Lung microvascular endothelial cell (primary cell): Measurements from ENCODE around the gene SYT2. TPM values are rescaled to one million over a fixed set of nuclear protein-coding genes. Genes with fewer than 3 reads are reported as not detected.
"Not testable (repeated sequence)": the region's sequence is repeated elsewhere in the genome, so short reads cannot be mapped to it uniquely, and the experiment has no call there.

Source experiments
- DNase-seq, 2 donors: peaks; one replicate each; pipeline versions ENCODE4 v3.0.0 to v3.0.0-alpha.2; 2010; ENCODE audit warnings: low read depth in 2 of 2
- total RNA-seq: library from RNA; depleted of rRNA; stranded (reverse); fragments of >200 nt; gene quantifications from 2 replicates; pipeline ENCODE4 v1.2.1, GENCODE V29; 2014

The SYT2 gene
- total RNA-seq, 1 donor from 2014 or later: not detected

DNA sequence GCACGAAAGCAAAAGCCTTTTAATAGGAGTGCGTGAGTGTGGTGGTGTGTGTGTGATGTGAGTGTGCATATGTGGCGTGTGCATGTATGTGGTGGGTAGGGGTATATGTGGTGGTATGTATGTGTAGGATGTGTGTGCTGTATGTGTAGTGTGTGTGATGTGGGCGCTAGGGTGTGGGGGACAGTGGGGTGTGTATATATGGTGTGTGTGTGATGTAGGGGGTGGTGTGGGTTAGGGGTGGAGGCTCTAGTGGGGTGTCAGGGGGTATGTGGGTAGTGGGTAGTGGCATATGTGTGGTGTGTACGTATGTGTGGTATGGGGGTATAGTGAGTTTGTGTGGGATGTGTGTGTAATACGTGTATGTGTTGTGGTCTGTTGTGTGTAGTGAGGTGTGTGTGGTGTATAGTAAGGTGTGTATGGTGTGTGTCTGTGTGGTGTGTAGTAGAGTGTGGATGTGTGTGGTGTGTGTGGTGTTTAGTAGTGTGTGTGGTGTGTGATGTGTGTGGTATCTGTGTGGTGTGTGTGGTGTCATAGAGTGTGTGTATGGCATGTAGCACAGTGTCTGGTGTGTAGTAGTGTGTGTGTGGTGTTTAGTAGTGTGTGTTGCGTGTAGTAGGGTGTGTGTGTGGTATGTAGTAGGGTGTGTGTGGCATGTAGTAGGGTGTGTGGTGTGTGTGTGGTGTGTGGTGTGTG is 86.0 kb downstream of the SYT2 start:
- no peak for DNase-seq

DNA sequence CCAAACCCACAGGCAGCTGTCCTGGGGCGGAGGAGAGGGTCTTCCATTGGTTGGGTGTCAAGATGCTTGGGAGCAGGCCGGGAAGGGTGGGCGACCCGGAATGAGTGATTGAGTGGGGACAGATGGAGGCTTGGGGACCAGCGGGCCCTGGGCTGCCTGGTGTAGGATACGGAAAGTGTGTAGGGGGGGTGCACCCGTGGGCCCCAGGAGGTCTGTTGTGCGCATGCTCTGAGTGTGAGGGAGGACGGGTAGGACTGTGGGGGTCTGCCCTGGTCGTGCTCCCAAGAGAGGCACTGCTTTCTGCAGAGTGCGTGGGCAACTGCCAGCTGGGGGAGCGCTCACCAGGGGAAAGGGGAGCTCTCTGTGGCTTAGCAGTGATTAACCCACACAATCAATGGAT is 86.8 kb downstream of the SYT2 start:
- DNase-seq: not testable (repeated sequence)

DNA sequence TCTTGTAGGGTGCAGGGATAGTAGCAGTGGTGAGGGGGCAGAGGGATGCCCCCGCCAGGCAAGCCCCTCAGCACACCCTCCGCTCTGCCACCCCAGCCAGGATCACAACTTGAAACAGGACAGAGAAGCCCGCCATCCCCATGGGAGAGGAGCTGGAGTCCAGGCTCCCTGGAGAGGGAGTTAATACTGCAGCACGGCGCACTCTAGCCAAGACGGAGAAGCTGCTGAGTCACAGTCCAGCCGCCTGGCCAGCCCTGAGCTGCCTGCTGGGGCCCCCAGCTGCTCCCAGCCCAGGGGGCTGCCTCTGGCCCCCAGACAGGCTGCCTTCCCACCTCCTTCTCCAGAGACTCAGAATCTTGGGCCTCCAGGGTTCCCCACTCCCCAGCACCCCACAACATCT is 87.2 kb downstream of the SYT2 start:
- peak in 1 of 2 donors; percentile 40 for DNase-seq

DNA sequence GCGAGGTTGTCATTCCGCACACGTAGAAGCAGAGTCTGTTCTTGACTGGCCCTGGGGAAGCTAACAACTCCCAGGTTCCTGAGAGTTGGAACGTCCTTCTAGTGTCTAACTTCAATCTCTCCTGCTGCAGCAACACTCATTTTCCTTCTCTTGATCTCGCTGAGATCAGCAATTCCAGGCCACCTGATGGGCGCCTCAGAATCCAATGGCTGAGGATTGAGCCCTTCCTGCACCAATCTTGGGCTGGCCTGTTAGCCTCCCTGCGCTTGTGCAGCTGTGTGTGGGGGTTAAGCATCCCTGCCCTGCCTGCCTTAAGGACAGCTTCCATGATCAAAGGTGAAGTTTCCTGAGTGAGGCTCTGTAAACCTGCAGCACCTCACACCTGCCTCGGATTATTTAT is 87.9 kb downstream of the SYT2 start:
- no peak for DNase-seq

DNA sequence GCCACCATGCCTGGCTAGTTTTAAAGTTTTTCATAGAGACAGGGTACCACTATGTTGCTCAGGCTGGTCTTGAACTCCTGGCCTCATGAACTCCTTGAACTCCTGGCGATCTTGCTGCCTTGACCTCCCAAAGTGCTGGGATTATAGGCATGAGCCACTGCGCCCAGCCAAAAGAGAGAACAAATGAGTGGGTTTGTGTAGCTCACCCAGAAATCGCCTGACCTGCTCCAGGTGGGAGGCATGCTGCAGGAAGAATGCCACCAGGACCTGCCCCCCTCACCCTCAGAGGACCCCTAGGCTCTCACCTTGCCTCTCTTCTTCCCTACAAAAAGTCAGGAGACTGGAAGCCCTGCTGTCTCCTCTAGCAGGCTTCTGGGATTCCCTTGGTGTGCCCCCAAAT is 88.8 kb downstream of the SYT2 start:
- DNase-seq: no peak

DNA sequence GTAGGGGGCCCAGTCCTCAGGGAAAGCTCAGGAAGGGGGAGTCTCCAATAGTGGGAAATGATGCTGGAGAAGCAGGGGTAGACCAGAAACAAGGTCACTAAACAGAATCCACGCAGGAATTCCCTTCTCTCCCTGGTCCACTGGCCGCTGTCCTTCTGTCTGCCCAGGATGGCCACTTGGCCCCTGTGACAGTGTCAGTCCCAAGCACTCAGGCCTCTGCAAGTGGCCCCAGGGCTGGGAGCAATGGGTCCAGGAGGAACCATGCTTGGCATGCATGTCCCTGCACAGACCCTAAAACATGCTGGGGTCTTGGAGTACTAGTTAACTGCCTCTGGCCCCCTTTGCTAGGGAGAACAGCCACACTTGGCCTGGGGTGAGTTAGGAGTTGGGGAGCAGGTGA is 90.2 kb downstream of the SYT2 start:
- not testable (repeated sequence) for DNase-seq

DNA sequence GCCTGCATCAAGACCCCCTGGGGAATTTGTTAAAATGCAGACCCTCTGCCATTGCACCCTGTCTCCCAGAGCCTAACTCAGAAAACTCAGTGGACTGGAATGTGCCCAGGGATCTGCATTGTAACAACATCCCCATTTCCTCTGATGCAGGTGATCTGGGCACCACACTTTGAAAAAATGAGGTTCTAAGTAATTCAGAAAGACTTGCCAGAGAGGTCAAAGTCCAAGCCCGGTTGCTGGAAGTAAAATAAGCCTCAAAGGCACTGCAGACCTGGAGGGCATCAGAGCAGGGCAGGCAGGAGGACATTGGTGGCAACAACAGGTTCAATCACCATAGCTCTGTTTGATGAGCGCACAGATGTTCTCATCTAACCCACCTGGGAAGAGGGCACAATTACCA is 90.7 kb downstream of the SYT2 start:
- DNase-seq: no peak

DNA sequence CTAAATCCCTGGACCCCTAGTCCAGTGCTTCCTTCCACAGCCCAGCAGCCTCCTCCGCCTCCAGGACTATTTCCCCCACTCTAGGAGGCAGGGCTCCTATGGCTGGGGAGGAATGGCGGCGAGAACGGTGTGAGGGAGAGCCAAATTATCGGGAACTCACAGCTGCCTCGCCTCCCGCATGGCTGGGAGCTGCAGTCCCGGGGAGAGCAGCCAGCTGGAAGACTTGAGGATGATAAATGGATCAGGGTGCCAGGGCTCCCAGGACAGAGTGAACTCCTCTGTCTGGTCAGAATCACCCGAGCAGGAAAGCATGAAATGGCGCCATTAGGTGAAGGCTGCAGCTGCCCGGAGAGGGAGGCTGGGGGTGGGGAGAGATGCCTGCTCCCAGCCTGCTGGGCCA is 91.2 kb downstream of the SYT2 start:
- DNase-seq: not testable (repeated sequence)

DNA sequence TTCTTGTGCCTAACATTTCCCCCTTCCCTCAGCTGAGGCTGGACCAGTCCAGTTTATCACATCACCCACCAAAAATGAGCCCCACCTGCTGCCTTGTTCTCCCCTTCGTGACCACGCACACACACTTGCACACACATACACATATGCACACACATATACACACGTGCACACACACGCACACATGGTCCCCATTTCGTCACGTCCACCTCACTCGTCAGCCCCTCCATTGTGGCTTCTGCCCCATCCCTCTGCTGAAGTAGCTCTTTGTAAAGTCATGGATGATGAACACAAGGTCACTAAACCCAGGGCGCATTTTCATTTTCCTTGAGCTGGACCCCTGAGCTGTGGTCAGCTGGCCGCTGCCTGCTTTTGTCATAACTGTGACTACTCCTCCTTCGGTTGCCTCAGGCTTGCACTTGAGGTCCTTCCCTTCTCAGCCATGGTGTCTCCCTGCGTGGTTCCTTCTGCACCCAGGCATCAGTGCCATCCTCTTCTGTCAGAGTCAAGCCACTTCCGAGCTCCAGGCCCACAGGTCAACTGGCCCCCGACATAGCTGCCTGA is 93.8 kb downstream of the SYT2 start:
- DNase-seq: no peak

DNA sequence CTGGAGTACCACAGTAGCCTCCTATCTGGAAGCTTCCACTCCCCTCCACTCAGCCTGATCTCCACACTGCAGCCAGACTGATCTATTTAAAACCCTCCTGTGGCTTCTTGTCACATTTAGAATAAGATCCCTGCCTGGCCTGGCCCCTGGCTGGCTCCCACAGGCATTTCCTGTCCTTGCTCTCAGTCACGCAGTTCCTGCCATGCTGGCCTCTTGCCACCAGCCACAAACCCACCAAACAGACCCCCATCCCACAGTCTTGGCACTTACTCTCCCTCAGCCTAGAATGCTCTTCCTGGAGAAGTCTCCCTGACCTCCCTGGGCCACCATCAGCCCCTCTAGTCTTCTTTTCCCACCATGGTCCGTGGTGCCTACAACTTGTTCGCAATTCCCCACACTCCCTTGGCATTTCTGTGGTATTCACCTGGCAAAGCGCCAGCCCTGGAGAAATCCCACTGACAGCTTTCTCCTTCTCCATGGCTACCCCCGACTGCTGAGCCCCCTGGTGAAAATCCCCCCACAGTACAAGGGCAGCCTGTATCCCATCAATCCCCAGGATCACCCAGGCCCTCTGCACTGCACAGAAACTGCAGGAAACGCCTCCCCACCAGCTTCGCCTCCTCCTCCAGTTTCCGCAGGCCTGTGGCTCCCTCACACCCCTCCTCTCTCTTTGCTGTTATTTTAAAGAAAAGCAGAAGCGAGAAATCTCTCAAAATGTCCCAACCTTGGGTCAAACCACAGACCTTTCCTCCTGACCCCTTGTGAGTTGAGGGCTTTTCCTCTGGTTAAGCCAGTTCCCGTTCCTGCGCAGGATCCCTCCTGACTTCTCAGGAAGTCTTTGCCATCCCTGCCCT is 94.5 kb downstream of the SYT2 start:
- DNase-seq: peak in 1 of 2 donors; percentile 51

DNA sequence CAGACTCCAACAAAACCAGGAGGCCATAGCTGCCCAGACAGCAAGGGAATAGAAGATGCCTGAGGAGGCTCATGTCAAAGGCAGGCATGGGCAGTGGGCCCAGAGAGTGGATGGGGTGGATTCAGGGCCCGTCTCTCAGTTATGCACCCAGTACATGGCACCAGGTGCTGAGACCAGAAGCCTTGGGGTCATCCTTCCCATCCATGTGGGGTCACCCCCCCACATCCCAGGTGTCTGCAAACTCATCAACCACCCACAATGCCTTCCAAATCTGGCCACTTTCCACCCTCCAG is 95.1 kb downstream of the SYT2 start:
- DNase-seq: not testable (repeated sequence)

DNA sequence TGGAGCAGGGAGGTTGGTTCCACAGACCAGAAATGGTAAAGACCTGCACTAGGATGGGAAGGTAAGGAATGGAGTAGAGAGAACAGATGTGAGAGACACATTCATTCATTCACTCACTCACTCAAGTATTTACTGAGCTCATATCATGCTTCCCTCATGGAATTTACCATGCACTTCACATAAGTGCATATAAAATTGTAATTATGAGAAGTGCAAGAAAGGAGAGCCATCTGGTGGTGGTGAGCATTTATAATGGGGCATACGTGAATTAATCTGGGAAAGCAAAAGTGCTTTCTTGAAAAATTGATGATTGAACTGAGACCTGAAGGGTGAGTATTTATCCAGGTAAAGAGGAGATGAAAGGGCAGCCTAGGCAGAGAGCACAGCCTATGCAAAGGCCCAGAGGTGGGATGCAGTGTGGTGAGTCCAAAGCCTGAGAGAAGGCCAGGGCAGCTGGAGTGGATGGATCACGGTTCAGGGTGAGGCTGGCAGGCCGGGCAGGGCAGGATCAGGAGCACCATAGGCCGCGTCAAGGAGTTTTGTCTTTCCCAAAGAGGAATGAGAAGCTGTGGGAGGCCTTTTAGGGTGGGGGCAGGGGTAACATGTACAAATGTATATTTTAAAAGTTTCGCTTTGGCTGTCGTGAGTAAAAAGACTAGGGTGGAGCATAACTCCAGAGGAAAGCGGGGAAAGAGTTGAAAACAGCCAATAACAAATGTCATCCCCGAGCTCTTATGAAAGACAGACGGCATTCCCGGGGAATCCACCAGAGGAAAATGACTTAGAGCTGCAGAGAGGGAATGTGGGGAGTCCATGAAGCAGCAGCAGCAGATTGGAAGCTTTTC is 95.7 kb downstream of the SYT2 start:
- peak in 1 of 2 donors; percentile 21 for DNase-seq

DNA sequence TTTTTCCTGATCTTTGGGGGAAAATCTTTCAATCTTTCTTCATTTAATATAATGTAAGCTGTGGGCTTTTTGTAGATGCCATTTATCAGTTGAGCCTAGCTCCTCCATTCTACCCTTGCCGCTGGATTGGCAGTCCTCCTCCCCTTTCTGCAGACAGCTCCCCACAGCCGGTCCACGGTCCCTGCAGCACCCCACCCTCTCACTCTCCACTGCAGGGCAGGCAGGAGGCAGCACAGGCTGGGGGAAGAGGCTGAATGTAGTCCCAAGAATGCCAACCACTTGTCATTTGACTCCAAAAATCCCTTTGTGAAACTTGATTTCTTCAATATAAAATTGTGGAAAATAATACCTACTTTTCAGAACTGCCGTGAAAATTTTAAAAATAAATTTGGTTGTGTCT is 96.7 kb downstream of the SYT2 start:
- no peak for DNase-seq

DNA sequence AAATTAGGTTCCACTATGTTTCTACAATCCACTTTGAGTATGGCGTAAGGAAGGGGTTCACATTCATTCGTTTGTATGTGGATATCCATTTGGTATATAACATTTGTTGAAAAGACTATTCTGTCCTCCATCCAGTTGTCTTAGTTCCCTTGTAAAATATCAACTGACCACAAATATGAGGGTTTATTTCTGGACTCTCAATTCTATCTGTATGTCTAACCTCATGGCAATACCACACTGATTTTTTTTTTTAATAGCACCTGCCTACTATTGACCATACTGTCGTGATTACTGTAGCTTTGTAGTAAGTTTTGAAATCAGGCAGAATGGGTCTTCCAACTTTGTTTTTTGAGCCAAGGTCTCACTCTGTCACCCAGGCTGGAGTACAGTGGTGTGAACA is 98.2 kb downstream of the SYT2 start:
- DNase-seq: not testable (repeated sequence)

DNA sequence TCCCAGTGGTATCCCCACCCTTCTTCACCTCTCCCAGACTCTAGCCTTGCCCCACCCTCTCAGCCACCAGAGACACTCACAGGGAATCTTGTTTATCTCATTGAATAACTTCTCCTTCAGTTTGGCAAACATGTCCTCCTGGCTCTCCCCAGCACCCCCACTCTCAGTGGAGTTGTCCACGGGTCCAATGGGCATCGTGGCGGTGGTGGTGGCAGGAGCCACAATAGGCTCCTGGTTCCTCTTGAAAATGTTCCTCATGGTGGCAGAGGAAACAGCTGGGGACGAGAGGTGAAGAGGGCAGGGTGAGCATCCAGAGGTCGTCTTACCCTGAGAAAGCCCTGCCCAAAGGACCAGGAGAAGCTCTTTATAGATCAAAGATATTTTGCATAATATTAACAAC is 104.7 kb downstream of the SYT2 start:
- DNase-seq: no peak

DNA sequence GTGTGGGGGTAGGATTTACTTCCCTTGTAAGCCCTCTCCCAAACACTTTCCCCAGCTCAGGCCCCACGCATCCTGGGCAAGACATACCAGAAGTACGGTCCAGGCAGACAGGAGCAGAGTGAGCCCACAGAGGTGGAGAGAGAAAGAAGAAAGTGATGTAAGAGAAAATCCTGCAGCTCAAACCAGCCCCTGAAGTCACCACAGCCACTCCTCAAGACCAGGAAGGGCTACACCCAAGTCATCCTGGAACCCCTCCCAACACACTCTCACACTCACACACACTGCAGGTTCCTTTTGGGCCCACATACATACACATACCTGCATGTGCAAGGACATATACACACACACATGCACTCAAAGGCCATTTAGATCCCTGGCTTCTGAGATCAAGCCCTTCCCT is 106.8 kb downstream of the SYT2 start:
- no peak for DNase-seq

DNA sequence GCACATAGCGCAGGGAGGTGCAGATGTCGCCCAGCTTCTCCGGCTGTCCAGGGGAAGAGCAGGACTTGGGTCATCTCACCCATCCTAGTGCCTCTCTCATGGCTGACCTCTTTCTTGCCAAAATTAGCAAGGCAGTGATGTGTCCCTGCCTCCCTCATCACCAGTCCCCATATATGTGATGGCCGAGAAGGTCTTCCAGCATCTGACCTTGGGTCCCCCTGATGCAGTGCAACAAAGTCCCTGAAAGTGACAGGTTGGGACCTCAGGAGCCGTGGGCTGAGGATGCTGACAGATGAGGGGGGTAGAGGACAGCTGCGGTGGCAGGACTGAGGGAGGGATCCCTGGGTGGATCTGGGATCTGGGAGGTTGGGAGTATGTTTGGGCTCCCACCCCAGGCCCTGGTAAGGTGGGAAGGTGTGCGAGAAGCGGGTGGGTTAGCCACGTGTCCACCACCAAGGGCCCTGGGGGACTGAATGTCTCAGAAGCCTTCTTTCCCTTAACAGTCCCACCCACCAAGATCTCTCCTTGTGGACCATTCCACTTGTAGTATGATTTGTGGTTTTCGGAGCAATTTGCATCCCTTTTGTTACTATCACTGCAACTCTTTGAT is 109.7 kb downstream of the SYT2 start:
- DNase-seq: no peak

DNA sequence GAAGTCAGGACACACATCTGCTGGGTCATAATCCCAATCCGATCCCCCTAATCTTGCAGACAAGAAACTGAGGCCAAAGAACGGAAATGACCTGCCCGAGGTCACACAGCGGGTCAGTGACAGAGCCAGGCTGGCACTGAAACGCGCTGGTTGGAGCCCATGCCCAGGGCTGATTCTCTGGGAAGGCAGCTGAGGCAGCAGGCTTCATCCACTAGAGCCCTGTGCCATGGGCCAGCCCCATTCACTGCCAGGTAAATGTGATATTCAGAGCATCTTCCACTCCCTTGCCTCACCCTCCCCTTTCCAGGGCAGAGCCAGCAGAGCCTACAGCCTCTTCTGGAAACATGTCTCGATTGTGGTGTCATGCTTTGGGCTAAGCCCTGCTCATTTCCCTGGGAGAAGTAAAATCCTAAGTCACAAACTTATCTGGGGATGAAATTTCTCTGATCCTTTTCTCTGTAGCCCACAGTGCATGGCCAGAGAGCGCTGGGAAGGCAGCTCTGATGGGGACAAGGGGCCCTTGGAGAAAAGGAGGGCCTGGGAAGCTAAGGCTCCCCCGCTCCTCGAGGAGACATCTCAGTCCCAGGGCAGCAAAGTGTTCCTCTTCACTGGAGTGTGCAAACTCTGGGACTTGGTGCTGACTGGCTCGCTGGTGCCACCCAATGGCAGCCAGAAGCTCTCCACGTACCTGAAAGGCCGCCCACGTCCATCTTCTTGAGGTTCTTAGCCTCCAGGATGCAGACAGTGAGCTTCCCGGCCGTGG is 110.4 kb downstream of the SYT2 start:
- peak; percentile 79 to 86 for DNase-seq

DNA sequence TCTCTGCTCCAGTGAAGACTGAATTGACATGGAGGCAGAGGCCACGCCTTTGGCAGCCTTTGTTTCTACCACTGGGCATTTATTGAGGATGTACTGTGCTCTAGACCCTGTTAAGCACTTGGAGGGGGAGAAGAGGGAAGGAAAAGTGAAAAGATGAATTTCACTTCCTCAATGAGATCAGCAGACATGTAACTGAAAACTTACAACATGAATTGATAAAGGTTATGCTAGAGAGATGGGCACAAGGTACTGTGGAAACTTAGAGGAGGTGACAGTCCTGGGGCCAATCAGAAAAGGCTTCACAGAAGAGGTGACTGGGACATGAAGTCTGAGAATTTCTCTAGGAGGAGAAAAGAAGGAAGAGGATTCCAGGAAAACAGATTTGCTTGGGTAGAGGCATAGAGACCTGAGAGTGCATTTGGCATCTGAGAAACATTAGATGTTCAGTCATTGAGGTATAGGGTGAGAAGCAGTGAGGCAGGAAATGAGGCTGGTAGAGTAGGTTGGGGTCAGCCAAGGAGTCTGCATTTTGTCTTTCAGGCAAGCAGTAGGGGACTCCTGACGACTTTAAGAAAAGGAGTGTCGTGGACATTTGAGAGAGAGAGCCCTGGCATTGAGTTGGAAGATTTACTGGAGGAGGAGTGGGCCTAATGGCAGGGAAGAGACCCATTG is 113.0 kb downstream of the SYT2 start:
- no peak for DNase-seq

DNA sequence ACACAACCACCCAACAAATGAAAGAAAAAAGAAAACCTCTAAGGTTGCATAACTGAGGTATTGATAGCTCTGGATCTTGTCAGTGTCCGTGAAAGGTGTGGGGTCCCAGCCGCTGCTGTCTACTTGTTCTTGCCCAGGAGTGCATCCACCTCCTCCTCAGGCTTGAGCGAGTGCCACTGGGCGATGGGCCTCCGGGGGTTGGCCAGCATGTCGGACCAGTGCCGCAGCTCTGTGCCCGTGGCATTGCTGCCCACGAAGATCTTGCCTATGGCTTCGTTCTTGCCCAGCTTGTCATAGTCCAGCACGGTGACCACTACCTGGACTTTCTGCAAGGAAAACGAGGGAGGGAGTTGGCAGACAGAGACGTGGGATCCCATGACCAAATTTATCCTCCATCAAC is 113.6 kb downstream of the SYT2 start:
- no peak for DNase-seq
